B cell (primary cell): Measurements from ENCODE around the gene ZNF615.

Source experiments
- CTCF ChIP-seq: fragments of 200-600 bp; IDR thresholded peaks from one replicate; pipeline ENCODE4 v1.8.0; 2022; ENCODE audit warnings: antibody characterized with exemption, mild to moderate bottlenecking
- EZH2 ChIP-seq: IDR thresholded peaks from 2 replicates; pipeline ENCODE4 v1.6.1; 2012; ENCODE audit warnings: borderline replicate concordance, low read depth, mild to moderate bottlenecking, moderate library complexity, low read length; ENCODE audit not compliant: insufficient read depth, poor library complexity, severe bottlenecking

GRCh38 chr19:52028780-52029123 is 20.7 kb upstream of the ZNF615 start:
- TF ChIP-seq CTCF (no peak), EZH2 (no peak)
